Heart left ventricle (tissue), 13 donors: Measurements from ENCODE around the gene WDR7.

Experiments used
- CTCF ChIP-seq, 12 donors: fragments of 200-600 bp; sonication (generic) in 4 of 12; IDR thresholded peaks; one replicate each; pipeline versions ENCODE4 v1.5.0 to v1.8.0; 2018 to 2022; ENCODE audit warnings: antibody characterized with exemption in 12 of 12, mild to moderate bottlenecking in 5 of 12
- POLR2A ChIP-seq, 2 donors: fragments of 450-650 bp; IDR thresholded peaks; one replicate each; pipeline ENCODE4 v1.6.1; 2017; ENCODE audit warnings: antibody characterized with exemption in 2 of 2, mild to moderate bottlenecking in 2 of 2, moderate library complexity in 2 of 2
- donor health status: ischemic (EF 13 %, LVEDD 7.1; RV severe dilation, severe dysfunction).
- donor health status: DM: no; HTN: yes; CAD: no.
- donor health status: DM: no; HTN: no; CAD: no.
- donor health status: ischemic (EF 25% LVEDD 6.9; RV normal size, moderate dysfunction).
- donor health status: ischemic (EF 25% LVEDD 5.7; RV mildly dilated, moderate dysfunction).
- donor health status: ischemic (EF 35%, LVEDD 5.7; RV mildly dilated, moderate dysfunction).
- donor health status: nonischemic (EF 11% LVEDD 7.7; RV severe dilation, severe dysfunction).
- donor health status: DM: yes; HTN: yes; CAD: no.
- donor health status: PGD.
- donor health status: ischemic (EF 29% LVEDD 5.4; RV normal size, mild dysfunction).
- donor health status: nonischemic (EF 23%, LVEDD 6.1; RV moderate dilation, normal function).

- no peak for TF ChIP-seq CTCF (IDR thresholded peaks at IDR 0.05)
- TF ChIP-seq POLR2A (IDR thresholded peaks at IDR 0.05) = no peak
Observed at GRCh38 chr18:57002627-57003026, 351.5 kb downstream of the WDR7 start.
